ENCODE measurements around the gene SUV39H2.
"Not testable (repeated sequence)": the region's sequence is repeated elsewhere in the genome, so short reads cannot be mapped to it uniquely, and the experiment has no call there.

SUV39H2 gene

GRCh38 chr10:14876764-14877163, 1.9 kb upstream of the SUV39H2 start:
- DNase-seq (ENCODE audit: low read depth) = no peak

- peak; percentile 25 for DNase-seq (ENCODE audit: low read depth)
These were observed 660 bp downstream of the SUV39H2 start for GRCh38 chr10:14879124-14879927.

DNA sequence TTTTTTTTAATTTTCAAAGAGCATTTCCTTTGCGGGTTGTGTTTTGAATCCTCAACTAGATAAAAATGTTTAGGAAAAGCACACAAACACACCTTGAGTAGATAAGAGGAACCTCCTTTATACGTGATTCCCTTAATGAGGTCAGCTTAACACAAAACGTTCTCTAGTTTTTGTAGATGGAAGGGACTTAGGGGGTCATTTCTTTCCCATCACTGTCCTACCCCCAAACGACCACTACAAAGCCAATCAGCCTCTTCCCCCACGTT, 1.2 kb downstream of the SUV39H2 start:
- no peak for DNase-seq (ENCODE audit: low read depth)

DNA sequence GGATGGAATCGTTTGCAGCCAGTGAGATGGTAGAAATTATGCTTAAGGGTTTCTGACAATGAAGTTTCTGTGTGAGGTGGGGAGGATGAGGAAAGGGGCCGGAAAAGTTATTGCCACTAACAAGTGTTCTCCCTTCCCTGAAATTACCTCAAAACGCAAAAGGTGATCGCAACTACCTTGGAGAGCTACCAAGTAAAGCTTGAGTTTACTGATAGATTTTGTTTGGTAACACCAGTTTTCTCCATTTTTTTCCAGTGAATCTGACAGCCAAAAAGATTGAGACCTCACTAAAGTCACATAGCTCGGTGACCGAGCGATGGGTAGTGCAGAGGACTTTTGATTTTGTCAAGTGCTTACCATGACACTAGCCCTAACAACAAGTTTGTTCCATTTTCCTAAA, 1.6 kb downstream of the SUV39H2 start:
- DNase-seq (ENCODE audit: low read depth) = no peak

DNA sequence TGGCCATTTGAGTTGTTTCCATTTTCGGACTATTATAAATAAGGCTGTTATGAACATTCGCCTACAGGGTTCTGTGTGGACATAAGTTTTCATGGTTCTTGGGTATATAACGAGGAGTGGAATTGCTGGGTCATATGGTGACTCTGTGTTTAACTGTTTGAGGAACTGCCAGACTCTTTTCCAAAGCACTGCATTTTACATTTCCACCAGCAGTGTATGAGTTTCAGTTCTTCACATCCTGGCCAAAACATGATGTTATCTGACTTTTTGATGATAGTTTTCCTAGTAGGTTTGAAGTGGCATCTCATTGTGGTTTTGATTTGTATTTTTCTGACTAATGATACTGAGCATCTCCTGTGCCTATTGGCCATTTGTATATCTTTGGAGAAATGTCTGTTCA, 5.4 kb downstream of the SUV39H2 start:
- DNase-seq (ENCODE audit: low read depth) = peak; percentile 26

DNA sequence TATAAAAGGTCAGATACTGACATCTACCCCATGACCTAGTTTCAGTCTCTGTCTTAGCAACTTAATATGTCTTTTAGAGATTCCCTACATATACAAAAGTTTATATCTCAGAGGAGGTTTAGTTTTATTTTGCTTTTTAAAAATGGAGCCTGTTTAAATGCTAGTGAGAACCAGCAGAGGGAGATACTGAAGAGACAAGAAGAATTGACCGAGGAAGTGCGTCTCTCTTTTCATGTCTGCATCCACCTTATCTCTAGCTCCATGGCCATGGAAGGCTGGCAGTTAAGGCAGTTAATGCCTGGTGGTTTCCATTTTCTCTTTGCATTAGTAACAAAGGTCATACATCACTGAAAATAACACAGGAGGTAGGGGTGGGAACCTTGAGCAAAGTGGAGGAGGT, 10.7 kb downstream of the SUV39H2 start:
- peak; percentile 19 for DNase-seq (ENCODE audit: low read depth)

GRCh38 chr10:14891151-14891550, 12.5 kb downstream of the SUV39H2 start:
- DNase-seq (ENCODE audit: low read depth) = no peak

- DNase-seq (ENCODE audit: low read depth) = peak; percentile 38
These were observed 25.7 kb downstream of the SUV39H2 start for GRCh38 chr10:14904316-14904732.

GRCh38 chr10:14904864-14905263, 26.2 kb downstream of the SUV39H2 start:
- no peak for DNase-seq (ENCODE audit: low read depth)

DNA sequence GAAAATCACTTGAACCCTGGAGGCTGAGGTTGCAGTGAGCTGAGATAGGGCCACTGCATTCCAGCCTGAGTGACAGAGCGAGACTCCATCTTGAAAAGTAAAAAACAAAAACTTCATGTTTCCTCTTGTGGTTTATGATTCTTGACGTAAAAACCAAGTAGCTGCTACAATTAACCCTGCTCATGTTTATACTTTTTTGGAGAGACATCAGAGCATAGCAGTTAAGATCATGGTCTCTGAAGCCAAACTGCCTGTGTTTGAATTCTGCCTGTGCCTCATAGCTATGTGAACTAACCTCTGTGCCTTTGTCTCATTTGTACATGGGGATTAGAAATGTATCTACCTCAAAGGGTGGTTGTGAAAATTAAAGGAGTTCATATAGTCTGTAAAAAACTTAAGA, 27.2 kb downstream of the SUV39H2 start:
- DNase-seq (ENCODE audit: low read depth) = no peak

GRCh38 chr10:14906765-14907164, 28.1 kb downstream of the SUV39H2 start:
- no peak for DNase-seq (ENCODE audit: low read depth)

DNA sequence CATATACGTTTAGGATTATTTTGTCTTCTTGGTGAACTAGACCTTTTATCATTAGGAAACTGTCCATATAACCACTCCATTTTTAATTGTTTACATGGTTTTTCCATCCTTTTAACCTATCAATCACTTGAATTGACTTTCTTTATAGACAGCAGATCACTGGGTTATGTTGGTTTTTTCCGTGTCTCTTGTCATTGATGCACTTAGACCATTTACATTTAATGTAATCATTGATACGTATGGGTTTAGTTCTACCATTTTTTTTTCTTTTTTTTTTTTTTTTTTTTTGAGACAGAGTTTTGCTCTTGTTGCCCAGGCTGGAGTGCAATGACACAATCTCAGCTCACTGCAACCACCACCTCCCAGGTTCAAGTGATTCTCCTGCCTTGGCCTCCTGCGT, 28.9 kb downstream of the SUV39H2 start:
- not testable (repeated sequence) for DNase-seq (ENCODE audit: low read depth)

DNA sequence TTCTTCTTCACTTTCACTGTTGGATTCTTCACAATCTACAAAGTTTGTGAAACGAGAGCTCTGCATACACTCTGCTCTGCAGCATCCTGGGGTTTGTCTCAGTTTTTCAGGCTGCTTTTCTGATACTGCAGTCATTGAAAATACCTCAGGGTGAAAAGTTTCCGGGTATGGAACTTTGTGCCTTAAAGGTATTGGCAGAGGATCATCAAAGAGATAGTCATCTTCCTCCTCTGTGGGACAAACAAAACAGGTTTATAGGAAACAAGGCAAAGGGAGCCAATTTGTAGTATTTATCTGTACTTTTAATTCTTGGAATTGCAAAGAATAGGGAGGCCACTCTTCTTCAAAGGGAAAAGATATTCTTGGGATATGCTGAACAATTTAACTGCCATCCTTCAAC, 30.4 kb downstream of the SUV39H2 start:
- no peak for DNase-seq (ENCODE audit: low read depth)

DNA sequence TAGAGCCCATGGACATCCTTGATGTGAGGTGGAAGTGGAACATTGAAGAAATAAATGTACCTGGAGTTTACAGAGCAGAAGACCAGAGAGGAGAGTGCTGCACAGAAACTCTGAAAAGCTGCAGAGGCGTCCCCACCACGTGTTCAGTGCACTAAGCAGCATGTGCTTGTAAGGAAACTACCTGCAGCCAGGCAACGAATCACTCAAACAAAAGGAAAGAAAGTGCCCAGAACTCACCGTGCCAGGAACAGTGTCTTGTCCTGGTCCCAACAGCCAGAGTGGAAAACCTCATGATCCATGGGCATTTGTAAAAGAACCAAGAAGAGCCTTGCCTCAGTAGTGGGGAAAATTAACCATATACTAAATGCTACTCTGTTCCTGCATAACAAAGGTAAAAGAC, 32.3 kb downstream of the SUV39H2 start:
- DNase-seq (ENCODE audit: low read depth) = no peak

DNA sequence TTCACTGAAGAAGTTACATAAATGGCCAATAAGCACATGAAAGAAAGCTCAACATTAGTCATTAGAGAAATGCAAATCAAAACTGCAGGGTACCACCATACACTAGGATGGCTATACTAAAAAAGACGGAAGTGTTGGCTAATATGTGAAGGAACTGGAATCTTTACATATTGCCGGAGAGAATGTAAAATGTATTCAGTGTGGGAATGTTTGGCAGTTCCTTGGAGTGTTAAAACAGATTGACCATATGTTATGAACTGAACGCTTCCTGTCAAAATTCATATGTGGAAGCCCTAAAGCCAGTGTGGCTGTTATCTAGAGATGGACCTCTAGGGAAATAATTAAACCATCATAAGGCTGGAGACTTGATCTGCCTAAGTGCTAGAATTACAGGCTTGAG, 33.1 kb downstream of the SUV39H2 start:
- no peak for DNase-seq (ENCODE audit: low read depth)

DNA sequence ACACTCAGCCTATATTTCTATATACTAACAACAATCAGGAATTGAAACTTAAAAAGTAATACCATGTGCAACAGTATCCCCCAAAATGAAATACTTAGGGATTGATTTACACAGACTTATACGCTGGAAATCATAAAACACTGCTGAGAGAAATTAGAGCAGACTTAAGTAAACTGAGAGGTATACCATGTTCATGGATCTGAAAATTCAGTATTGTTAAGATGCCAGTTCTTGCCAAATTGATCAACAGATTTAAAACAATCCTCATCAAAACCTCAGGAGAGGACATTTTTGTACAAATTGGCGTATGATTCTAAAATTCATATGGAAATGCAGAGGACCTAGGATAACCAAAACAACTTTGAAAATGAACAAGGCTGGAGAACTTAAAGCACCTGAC, 37.9 kb downstream of the SUV39H2 start:
- DNase-seq (ENCODE audit: low read depth) = no peak

- no peak for DNase-seq (ENCODE audit: low read depth)
These were observed 39.2 kb downstream of the SUV39H2 start for GRCh38 chr10:14917827-14918226.

- no peak for DNase-seq (ENCODE audit: low read depth)
These were observed 40.3 kb downstream of the SUV39H2 start for GRCh38 chr10:14918964-14919363.

GRCh38 chr10:14924013-14924412, 45.3 kb downstream of the SUV39H2 start:
- no peak for DNase-seq (ENCODE audit: low read depth)

DNA sequence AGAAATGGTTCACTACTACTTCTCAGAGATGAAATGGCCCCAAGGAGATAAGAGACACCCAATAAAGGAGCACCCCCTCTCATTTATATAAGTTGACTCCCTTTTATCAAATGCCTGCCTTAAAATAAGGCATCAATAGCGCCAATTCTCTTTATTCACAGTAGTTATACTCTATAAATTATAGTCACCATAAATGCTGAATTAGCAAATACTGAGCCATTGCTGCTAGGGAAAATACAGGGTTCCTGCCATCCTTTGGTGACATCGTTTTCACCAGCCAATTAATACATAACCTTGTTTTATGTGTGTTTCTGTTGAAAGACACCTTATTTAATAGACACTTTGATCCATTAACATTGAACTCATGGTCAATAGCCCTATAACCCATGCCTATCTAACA, 46.6 kb downstream of the SUV39H2 start:
- no peak for DNase-seq (ENCODE audit: low read depth)

DNA sequence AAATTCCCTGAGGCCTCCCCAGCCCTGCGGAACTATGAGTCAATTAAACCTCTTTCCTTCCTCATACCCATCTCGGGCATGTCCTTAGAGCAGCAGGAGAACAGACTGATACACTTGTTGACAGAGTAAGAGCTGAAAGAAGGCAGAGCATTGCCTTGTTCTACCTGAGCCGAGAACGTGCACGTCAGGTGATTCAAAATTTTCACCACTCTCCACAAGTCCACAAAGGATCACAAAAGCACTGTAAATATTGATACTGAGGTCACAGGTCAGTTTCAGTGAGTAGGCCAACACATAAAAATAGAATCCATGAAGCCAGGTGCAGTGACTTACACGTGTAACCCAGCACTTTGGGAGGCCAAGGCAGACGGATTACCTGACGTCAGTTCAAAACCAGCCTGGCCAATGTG, 47.4 kb downstream of the SUV39H2 start:
- no peak for DNase-seq (ENCODE audit: low read depth)

GRCh38 chr10:14926722-14927416, 48.2 kb downstream of the SUV39H2 start:
- DNase-seq (ENCODE audit: low read depth) = no peak

DNA sequence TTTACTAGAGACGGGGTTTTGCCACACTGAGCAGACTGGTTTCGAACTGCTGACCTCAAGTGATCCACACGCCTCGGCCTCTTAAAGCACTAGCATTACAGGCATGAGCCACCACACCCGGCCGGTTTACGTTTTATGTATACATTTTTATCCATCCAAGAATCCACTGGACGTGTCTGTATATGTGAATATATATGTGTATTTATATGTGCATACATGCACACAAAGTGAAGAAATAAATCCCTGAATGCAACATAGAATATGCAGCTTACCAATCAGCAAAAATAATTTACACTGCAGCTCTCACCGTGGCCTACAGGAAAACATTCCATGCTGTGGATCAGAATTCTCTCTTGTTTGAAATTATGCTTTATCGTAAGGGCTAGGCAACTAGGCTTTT, 51.9 kb downstream of the SUV39H2 start:
- DNase-seq (ENCODE audit: low read depth) = no peak

DNA sequence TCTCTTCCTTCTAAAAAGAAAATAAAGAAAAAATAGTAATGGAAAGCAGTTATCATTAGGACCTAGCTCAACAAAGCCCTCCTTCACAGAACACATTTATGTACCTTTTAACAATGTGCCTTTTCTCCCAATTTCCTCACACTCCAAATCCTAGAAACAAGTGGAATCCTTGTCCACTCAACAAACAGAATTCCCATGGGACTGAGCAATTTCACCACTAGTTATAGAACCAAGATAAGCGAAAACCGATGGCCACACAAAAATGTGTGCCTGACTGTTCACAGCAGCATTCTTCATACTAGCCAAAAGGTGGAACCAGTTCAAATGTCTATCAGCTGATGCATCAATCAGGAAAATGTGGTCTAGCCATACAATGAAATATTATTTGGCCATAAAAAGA, 57.9 kb downstream of the SUV39H2 start:
- no peak for DNase-seq (ENCODE audit: low read depth)

Measured in EH (cell line).